ENCODE measurements around the gene MT3. TPM values are rescaled to one million over a fixed set of nuclear protein-coding genes. Genes with fewer than 3 reads are reported as not detected.

Gene MT3
- total RNA-seq, 1 donor from 2014 or later = 5.1 TPM

DNA sequence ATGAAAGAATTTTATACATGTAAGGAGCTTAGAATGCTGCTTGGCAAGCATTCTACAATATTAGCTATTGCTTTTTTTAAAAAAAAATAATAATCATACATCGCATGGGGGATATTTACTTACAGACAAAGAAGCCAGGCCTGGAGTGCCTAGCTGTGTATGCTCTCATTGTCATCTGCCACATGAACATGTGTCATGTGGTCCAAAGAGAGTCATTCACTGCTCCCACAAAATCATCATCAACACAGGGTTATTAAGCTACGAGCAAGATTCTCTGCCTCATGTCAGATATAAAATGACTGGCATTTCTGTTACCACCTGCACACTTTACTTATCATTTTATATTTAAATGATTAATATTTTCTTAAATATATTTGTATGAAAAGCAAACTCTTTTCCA lies 34.3 kb downstream of the MT3 start:
- no peak overlapping the region for H3K4me3 ChIP-seq (ENCODE audit: low read depth, low read length)
- TF ChIP-seq CTCF (conservative IDR thresholded peaks at IDR 0.05; ENCODE audit: low read depth, low read length) = no peak
- DNase-seq (ENCODE audit: low read depth) = no peak

DNA sequence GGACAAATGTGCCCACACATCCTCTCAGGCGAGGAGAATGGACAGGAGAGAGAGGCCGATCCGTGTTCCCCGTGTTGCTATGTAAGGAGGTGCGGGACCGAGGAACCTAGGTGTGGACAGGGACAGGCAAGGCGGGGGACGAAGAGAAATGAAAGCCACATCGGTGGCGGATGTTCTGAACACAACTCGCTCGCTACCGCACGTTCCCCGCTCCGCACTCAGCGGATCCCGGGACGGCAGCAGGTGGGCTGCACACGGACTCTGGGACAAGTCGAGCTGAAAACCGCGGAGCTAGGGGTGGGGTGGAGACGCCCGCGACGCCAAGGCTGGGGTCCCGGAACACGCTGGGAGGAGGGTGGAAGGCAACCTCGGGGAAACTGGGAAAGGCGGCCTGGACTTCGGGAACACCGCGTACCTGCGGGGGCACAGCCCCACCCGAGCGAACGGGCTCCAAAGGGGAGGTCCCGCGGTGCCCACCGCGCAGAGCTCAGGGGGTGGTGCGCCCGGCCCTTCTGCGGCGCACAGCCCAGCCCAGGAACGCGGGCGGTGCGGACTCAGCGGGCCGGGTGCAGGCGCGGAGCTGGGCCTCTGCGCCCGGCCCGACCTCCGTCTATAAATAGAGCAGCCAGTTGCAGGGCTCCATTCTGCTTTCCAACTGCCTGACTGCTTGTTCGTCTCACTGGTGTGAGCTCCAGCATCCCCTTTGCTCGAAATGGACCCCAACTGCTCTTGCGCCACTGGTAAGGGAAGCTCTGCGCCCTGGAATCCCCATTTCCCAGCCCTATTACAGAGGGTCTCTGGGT lies 36.0 kb downstream of the MT3 start, which contains the start of gene MT1E:
Gene MT1E (plus strand): TSS at position 642 of the 803 bp plus-strand sequence. CDS start 71 bp downstream, at position 713.
- no peak for TF ChIP-seq CTCF (conservative IDR thresholded peaks at IDR 0.05; ENCODE audit: low read depth, low read length)
- H3K4me3 ChIP-seq (ENCODE audit: low read depth, low read length) = peak within 1 kb of the TSS; percentile 63
- no peak for DNase-seq (ENCODE audit: low read depth)

DNA sequence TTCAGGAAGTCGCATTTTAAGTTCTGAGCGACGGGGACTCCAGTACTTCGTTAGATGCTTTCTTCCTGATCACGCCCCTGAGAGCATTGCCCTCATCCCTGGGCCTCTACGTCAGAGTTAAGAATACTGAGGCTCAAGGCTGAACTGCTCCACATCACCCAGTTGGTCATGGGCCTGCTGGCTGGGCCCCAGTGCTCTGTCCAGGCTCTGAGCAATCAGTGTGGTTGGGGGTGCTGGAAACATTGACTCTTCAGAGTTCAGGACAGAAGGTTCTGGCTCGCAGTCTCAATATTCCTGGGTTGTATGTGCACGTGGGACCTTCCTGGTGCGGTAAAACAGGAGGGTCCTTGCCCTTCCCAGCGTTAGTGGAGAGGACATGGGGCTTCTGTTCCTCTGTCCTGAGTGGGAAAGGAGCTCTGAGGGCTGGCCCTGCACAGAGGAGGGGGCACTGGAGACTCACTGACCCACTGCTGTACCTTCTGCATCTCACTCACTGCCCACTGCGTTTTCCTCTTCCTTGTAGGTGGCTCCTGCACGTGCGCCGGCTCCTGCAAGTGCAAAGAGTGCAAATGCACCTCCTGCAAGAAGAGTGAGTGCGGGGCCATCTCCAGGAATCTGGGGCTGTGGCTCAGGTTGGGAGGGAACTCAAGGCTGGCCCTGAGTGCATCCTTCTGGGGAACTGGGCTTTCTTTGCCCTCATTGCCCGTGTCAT lies 36.8 kb downstream of the MT3 start:
- TF ChIP-seq CTCF (conservative IDR thresholded peaks at IDR 0.05; ENCODE audit: low read depth, low read length) = no peak
- peak overlapping the region; percentile 63 for H3K4me3 ChIP-seq (ENCODE audit: low read depth, low read length)
- DNase-seq (ENCODE audit: low read depth) = no peak

DNA sequence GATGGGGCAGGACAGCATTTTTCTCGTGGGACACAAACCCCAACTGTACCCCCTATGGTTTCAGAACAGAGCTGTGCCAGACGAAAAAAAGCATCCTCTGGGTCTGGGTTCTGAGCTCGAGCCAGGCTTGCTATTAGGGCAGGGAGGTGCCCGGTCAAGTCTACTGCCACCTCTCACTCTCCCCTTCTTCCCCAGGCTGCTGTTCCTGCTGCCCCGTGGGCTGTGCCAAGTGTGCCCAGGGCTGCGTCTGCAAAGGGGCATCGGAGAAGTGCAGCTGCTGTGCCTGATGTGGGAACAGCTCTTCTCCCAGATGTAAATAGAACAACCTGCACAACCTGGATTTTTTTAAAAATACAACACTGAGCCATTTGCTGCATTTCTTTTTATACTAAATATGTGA lies 37.4 kb downstream of the MT3 start:
- no peak for DNase-seq (ENCODE audit: low read depth)
- TF ChIP-seq CTCF (conservative IDR thresholded peaks at IDR 0.05; ENCODE audit: low read depth, low read length) = no peak
- H3K4me3 ChIP-seq (ENCODE audit: low read depth, low read length) = peak overlapping the region; percentile 63

DNA sequence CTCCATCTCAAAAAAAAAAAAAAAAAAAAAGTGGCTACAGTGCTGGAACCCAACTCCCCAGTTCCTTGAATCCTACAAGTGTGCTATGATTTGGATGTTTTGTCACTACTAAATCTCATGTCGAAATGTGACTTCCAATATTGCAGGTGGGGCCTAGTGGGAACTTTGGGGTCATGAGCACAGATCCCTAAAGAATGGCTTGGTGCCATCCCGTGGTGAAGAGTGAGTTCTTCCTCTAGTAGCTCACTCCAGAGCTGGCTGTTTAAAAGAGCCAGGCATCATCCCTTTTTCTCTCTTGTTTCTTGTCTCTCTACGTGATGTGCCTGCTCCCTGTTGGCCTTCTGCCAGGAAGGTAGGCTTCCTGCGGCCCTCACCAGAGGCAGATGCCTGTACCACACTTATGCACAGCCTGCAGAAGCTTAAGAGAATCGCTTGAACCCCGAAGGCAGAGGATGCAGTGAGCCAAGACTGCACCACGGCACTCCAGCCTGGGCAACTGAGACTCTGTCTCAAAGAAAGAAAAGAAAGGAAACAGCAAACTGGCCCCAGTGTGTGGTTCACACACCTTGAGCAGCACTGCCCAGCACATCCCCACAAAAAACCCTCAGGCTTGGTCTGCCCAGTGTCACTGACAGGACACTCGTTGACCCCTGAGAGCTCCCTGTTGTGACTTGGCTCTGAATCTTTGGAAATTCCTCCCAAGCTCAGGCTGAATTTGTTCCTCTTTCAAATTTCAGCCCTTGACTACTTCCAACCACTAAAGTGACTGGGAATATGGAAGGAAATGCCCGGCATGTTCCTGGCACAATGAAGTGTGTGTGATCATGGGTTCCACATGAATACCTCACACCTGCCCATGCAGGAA lies 39.4 kb downstream of the MT3 start:
- TF ChIP-seq CTCF (conservative IDR thresholded peaks at IDR 0.05; ENCODE audit: low read depth, low read length) = peak; percentile 12
- H3K4me3 ChIP-seq (ENCODE audit: low read depth, low read length) = no peak overlapping the region
- DNase-seq (ENCODE audit: low read depth) = no peak

- no peak overlapping the region for H3K4me3 ChIP-seq (ENCODE audit: low read depth, low read length)
- no peak for DNase-seq (ENCODE audit: low read depth)
- no peak for TF ChIP-seq CTCF (conservative IDR thresholded peaks at IDR 0.05; ENCODE audit: low read depth, low read length)
These were observed 40.2 kb downstream of the MT3 start for GRCh38 chr16:56629531-56629930.

Data from epithelial cell of proximal tubule (primary cell).